Stimulated activated naive CD8-positive, alpha-beta T cell treated with anti-CD3 and anti-CD28 coated beads, Interleukin-15, amount 100 ng/mL, for 72 hours (primary cell): ENCODE results near the gene POP5.
"Not testable (repeated sequence)": the region's sequence is repeated elsewhere in the genome, so short reads cannot be mapped to it uniquely, and the experiment has no call there.

Source experiments
- ATAC-seq: fragments of 150-1000 bp; cut with Tn5 transposase; 2 replicates; pipeline ENCODE4 v1.10.0; 2021; ENCODE audit warnings: mild to moderate bottlenecking, moderate library complexity
- DNase-seq, 2 donors: peaks; one replicate each; pipeline ENCODE4 v3.0.0; 2021 to 2022
- H3K27ac Mint-ChIP-seq, 2 donors: one replicate each; pipeline ENCODE4 v1.8.0; 2022; ENCODE audit warnings: mild to moderate bottlenecking in 2 of 2, mixed read lengths in 2 of 2, moderate library complexity in 2 of 2
- H3K27me3 Mint-ChIP-seq: one replicate; pipeline ENCODE4 v1.8.0; 2022; ENCODE audit warnings: mixed read lengths
- H3K4me1 Mint-ChIP-seq: one replicate; pipeline ENCODE4 v1.8.0; 2022; ENCODE audit warnings: mild to moderate bottlenecking, mixed read lengths
- H3K4me3 Mint-ChIP-seq, 2 donors: one replicate each; pipeline ENCODE4 v1.8.0; 2022; ENCODE audit warnings: mild to moderate bottlenecking in 2 of 2, mixed read lengths in 2 of 2, moderate library complexity in 1 of 2
- H3K9me3 Mint-ChIP-seq, 2 donors: one replicate each; pipeline ENCODE4 v1.8.0; 2022; ENCODE audit warnings: mixed read lengths in 2 of 2

POP5 gene

GRCh38 chr12:120534203-120534702 lies 46.9 kb downstream of the POP5 start, which contains the start of gene RNF10:
Gene RNF10 (plus strand): TSS chr12:120534356. CDS start chr12:120534812, 456 bp downstream.
- DNase-seq = peak; percentile 75 to 77
- H3K27me3 Mint-ChIP-seq = no peaks in the 10 kb centered on the region
- H3K4me3 Mint-ChIP-seq = peak within 1 kb of the TSS; percentile 95 to 99
- no peaks in the 10 kb centered on the region for H3K9me3 Mint-ChIP-seq
- peak within 1 kb of the TSS; percentile 98 to 100 for H3K27ac Mint-ChIP-seq
- peaks cover 57% of the 10 kb centered on the region for H3K4me1 Mint-ChIP-seq
- ATAC-seq = peak; percentile 83

- no peak overlapping the region for H3K27ac Mint-ChIP-seq
- H3K27me3 Mint-ChIP-seq = no peaks in the 10 kb centered on the region
- H3K4me1 Mint-ChIP-seq = peaks cover 47% of the 10 kb centered on the region
- DNase-seq = no peak
- ATAC-seq = no peak
- no peaks in the 10 kb centered on the region for H3K9me3 Mint-ChIP-seq
- no peak overlapping the region for H3K4me3 Mint-ChIP-seq
Observed at GRCh38 chr12:120532701-120533238, 48.4 kb downstream of the POP5 start.

GRCh38 chr12:120530418-120530761 lies 50.8 kb downstream of the POP5 start:
- H3K27me3 Mint-ChIP-seq, DNase-seq, H3K27ac Mint-ChIP-seq, ATAC-seq, H3K9me3 Mint-ChIP-seq: not testable (repeated sequence)
- peak overlapping the region; percentile 99 to 100 for H3K4me3 Mint-ChIP-seq
- H3K4me1 Mint-ChIP-seq = peaks cover 29% of the 10 kb centered on the region

GRCh38 chr12:120529641-120530417 lies 51.4 kb downstream of the POP5 start:
- no peak for DNase-seq
- Mint-ChIP-seq H3K27ac (peak overlapping the region; percentile 100), H3K9me3 (no peaks in the 10 kb centered on the region), H3K27me3 (no peaks in the 10 kb centered on the region), H3K4me3 (peak overlapping the region; percentile 99 to 100), H3K4me1 (peaks cover 29% of the 10 kb centered on the region)
- no peak for ATAC-seq

- ATAC-seq (peak; percentile 98), DNase-seq (peak; percentile 77 to 87)
- Mint-ChIP-seq H3K27me3 (no peaks in the 10 kb centered on the region), H3K9me3 (no peaks in the 10 kb centered on the region), H3K4me3 (peak within 1 kb of the TSS; percentile 99 to 100), H3K4me1 (peaks cover 26% of the 10 kb centered on the region), H3K27ac (peak within 1 kb of the TSS; percentile 100)
Observed at GRCh38 chr12:120528861-120529525, 52.2 kb downstream of the POP5 start, which contains the start of gene COQ5. Gene COQ5 (minus strand): TSS chr12:120529158. CDS start chr12:120529141, 17 bp downstream.
